ENCODE results near the gene LAMA5.

- TF ChIP-seq CTCF (IDR thresholded peaks at IDR 0.05) (peak; percentile 67), EZH2 (IDR thresholded peaks at IDR 0.05) (no peak)
These were observed 38.2 kb upstream of the LAMA5 start for GRCh38 chr20:62405108-62405980.

All from neural progenitor cell (in vitro differentiated cells).